HEK293 (cell line): ENCODE measurements around the gene MAP1A.

Experiments
- CTCF ChIP-seq: fragments of 450-650 bp; formaldehyde crosslinking; IDR thresholded peaks from 2 replicates; pipeline ENCODE4 v1.5.1; 2016; ENCODE audit warnings: missing biosample characterization, missing genetic modification characterization
- FEZF1 ChIP-seq: fragments of 450-650 bp; formaldehyde crosslinking; IDR thresholded peaks from 2 replicates; pipeline ENCODE4 v1.5.1; 2016; ENCODE audit warnings: missing biosample characterization, missing genetic modification characterization
- ZIC2 ChIP-seq: fragments of 450-650 bp; formaldehyde crosslinking; IDR thresholded peaks from 2 replicates; pipeline ENCODE4 v1.5.1; 2016; ENCODE audit warnings: missing biosample characterization, missing genetic modification characterization
- ZNF398 ChIP-seq: fragments of 450-650 bp; formaldehyde crosslinking; IDR thresholded peaks from 2 replicates; pipeline ENCODE4 v1.5.1; 2017; ENCODE audit warnings: missing biosample characterization, missing genetic modification characterization
- ZNF544 ChIP-seq: fragments of 450-650 bp; formaldehyde crosslinking; IDR thresholded peaks from 2 replicates; pipeline ENCODE4 v1.5.0; 2017; ENCODE audit warnings: missing biosample characterization, missing genetic modification characterization
- ZNF621 ChIP-seq: fragments of 450-650 bp; formaldehyde crosslinking; IDR thresholded peaks from 2 replicates; pipeline ENCODE4 v1.5.1; 2017; ENCODE audit warnings: missing biosample characterization, missing genetic modification characterization

- TF ChIP-seq CTCF (tag by site-specific recombination) (no peak), ZNF398 (no peak), ZNF621 (tag by site-specific recombination) (no peak), ZNF544 (tag by site-specific recombination) (no peak), ZIC2 (tag by site-specific recombination) (no peak), FEZF1 (no peak)
These were observed 28.0 kb downstream of the MAP1A start for GRCh38 chr15:43545426-43545825.
